GM19043 (cell line): ENCODE measurements around the gene DOP1B.

Experiments
- ATAC-seq: cut with Tn5 transposase; IDR thresholded peaks from one replicate; pipeline ENCODE4 v1.9.1; 2021; ENCODE audit warnings: low read depth; ENCODE audit not compliant: unreplicated experiment

DOP1B gene

GRCh38 chr21:36200081-36200561 is 43.5 kb downstream of the DOP1B start:
- no peak for ATAC-seq

DNA sequence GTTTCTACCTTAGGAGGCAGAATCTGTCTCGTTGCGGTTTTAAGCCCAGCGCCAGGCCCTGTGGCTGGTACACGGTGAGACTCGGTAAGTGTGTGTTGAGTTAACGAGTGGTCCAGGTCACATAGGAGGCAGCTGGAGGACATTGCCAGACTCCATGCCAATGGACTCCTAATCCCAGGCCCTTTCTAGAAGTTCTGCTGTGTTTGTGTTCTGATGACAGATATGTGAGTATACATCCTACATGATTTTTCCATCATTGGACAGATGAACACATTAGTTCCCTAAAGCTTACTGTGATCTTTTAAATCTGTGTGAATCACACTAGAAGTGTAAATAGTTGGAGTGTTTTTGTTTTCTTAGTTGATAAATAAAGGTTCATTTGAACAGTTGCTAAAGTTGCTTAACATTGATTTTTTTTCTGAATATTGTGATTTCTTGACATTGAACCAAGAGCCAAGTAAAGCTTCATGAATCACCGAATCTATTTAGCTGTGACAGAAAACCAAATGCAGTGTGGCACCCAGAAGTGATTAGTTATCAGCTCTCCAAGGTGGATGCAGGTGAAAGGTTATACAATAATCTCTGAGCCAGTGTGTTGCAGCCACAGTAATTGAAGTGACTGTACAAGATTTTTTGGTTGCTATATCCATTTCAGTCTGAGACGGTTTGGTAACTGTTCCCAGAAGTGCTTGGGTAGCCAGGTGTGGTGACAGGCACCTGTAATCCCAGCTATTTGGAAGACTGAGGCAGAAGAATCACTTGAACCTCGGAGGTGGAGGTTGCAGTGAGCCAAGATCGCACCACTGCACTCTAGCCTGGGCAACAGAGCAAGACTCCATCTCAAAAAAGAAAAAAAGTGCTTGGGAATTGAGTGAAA is 46.3 kb downstream of the DOP1B start:
- no peak for ATAC-seq

DNA sequence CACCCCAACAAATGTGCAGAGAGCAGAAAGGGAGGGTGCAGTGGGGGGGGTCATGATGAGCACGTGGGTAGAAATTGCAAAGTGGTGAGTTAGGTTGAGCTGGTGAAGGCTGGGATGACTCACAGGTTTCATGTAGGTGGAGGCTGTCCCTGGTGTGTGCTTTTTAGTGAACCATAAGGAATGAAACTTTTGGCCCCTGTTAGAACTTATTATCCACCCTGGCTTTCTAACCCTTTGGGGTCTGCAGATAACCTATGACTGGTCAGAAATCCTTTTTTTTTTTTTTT is 46.9 kb downstream of the DOP1B start:
- no peak for ATAC-seq

DNA sequence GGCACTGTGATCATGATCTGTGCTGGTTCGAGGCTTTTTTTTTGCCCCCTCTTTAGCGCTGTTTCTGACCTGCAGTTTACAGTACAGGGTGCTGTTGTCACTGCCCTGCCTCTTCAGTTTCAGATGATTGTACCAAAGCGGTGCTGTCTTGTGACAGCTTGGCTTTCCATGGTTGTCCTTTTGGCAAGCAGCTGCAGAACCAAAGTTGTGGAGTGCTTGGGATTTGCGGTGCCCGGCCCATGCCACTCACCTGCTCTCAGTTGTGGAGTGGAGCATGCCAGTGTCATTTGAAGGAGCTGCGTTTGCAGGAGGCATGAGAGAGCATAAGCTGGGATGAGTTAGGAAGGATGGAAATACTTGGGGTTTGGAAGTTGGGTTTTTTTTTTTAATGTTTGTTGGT is 48.4 kb downstream of the DOP1B start:
- no peak for ATAC-seq

- ATAC-seq = no peak
These were observed 49.3 kb downstream of the DOP1B start for GRCh38 chr21:36205962-36206361.
